Psoas muscle (tissue), 8 donors: Measurements from ENCODE around the gene UQCRC1. TPM values are rescaled to one million over a fixed set of nuclear protein-coding genes. Genes with fewer than 3 reads are reported as not detected.
A peak's percentile ranks its signal among the peaks of the same experiment; 100 is the strongest.

ENCODE experiments used
- ATAC-seq, 4 donors: fragments of 200-7000 bp; cut with Tn5 transposase; one replicate each; pipeline ENCODE4 v1.9.1; 2020; ENCODE audit warnings: moderate library complexity in 3 of 4, mild to moderate bottlenecking in 2 of 4
- DNase-seq, 2 donors: peaks; one replicate each; pipeline ENCODE4 v3.0.0-alpha.2; 2020
- H3K27ac ChIP-seq: fragments of 200-600 bp; one replicate; pipeline ENCODE4 v1.8.0; 2022
- H3K27me3 ChIP-seq, 3 donors: fragments of 200-600 bp in 1 of 3; one replicate each; pipeline versions ENCODE4 v1.6.1 to v1.8.0; 2013 to 2022; ENCODE audit warnings: low read length in 2 of 3, mild to moderate bottlenecking in 2 of 3, moderate library complexity in 1 of 3; ENCODE audit not compliant: insufficient read depth in 3 of 3
- H3K36me3 ChIP-seq, 2 donors: fragments of 200-600 bp in 1 of 2; one replicate each; pipeline versions ENCODE4 v1.6.1 to v1.8.0; 2013 to 2022; ENCODE audit warnings: low read depth in 1 of 2, mild to moderate bottlenecking in 1 of 2, moderate library complexity in 1 of 2; ENCODE audit not compliant: insufficient read depth in 1 of 2
- H3K4me1 ChIP-seq: fragments of 200-600 bp; one replicate; pipeline ENCODE4 v1.8.0; 2022
- H3K4me3 ChIP-seq: fragments of 200-600 bp; one replicate; pipeline ENCODE4 v1.8.0; 2022; ENCODE audit warnings: mild to moderate bottlenecking
- H3K9me3 ChIP-seq: fragments of 200-600 bp; one replicate; pipeline ENCODE4 v1.8.0; 2022
- WGBS, 3 donors: extraction: QIAGEN DNeasy Blood & Tissue Kit; methylation state at CpG; one replicate each; pipeline versions ENCODE4 v1.1.6 to v1.1.7; 2013; 5-methylcytosine and 5-hydroxymethylcytosine counted together
- intact Hi-C, 2 donors: fragments of 100-400 bp; cut with DNase I; formaldehyde crosslinking; loops; one replicate each; pipeline versions ENCODE4 v1.11.0 to v1.14.2; 2022
- polyA plus RNA-seq, 3 donors: library from polyadenylated mRNA; stranded (reverse); fragments of 200-250 nt; gene quantifications; one replicate each; pipeline ENCODE4 v1.2.3, GENCODE V29; 2013
- total RNA-seq, 4 donors: library from RNA; stranded (reverse); fragmentation: NEBNext Ultra II Directional in 2 of 4; extraction: Animal tissue kit (Norgen Biotek cat#: 25700) in 2 of 4; gene quantifications; one replicate each; pipeline versions ENCODE4 v1.2.1 to v1.2.4, GENCODE V29; 2021 to 2023
- TF ChIP-seq, protein P1 (sequence below): fragments of 200-600 bp; IDR thresholded peaks from one replicate; pipeline ENCODE4 v1.8.0; 2022; ENCODE audit warnings: antibody characterized with exemption
- donor health status: healthy with polysubstance abuse.
- donor health status: DM: no; HTN: no; CAD: no; lungs with moderate emphysema.
- donor health status: Bipolar disorder and iron deficiency.
- donor health status: healthy.
- donor health status: DM: yes; HTN: yes; CAD: no.
- donor health status: DM: no; HTN: no; CAD: no.
- donor health status: DM: no; HTN: no; CAD: no.
- donor health status: DM: yes; HTN: yes; CAD: no.

UQCRC1 gene
- total and polyA plus RNA-seq, 7 donors = 466 to 719 (median 674) TPM

DNA sequence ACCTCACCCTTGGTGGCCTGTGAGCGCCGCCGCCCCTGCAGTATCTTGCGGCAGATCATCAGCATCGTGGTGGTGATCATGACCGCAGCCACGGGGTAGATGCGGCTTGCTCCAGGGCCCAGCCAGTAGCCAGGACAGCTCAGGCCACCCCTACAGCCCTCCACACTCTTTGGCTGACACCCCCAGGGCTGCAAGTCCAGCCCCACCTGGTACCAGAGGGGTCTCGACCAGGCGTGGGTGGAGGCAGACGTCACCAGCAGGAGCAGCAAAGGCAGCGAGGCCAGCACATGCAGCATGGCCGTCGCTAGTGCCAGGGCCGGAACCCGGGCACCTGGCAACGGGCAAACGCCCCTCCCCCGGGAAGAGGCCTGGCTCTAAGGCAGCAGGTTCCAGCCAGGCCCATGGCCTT, 12.0 kb upstream of the UQCRC1 start, which contains the start of gene TMEM89:
TSS of gene TMEM89 (minus strand) at position 309 of the 409 bp plus-strand sequence. CDS start at position 296, 13 bp downstream.
- ATAC-seq = peak in 1 of 4 donors; percentile 10
- intact Hi-C loops = no loop called here
- H3K27ac ChIP-seq = no peak within 1 kb of the TSS
- no peaks in the 10 kb centered on the region for H3K4me1 ChIP-seq
- H3K27me3 ChIP-seq = no peaks in the 10 kb centered on the region
- DNase-seq = no peak
- H3K4me3 ChIP-seq = no peak within 1 kb of the TSS
- H3K9me3 ChIP-seq = peaks cover 13% of the 10 kb centered on the region
- peaks cover 0 to 17% of the 10 kb centered on the region in 2 donors for H3K36me3 ChIP-seq
- TF ChIP-seq, protein P1, sequence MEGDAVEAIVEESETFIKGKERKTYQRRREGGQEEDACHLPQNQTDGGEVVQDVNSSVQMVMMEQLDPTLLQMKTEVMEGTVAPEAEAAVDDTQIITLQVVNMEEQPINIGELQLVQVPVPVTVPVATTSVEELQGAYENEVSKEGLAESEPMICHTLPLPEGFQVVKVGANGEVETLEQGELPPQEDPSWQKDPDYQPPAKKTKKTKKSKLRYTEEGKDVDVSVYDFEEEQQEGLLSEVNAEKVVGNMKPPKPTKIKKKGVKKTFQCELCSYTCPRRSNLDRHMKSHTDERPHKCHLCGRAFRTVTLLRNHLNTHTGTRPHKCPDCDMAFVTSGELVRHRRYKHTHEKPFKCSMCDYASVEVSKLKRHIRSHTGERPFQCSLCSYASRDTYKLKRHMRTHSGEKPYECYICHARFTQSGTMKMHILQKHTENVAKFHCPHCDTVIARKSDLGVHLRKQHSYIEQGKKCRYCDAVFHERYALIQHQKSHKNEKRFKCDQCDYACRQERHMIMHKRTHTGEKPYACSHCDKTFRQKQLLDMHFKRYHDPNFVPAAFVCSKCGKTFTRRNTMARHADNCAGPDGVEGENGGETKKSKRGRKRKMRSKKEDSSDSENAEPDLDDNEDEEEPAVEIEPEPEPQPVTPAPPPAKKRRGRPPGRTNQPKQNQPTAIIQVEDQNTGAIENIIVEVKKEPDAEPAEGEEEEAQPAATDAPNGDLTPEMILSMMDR = no peak
- WGBS, 3 donors = 83 to 89% (median 86%) methylated on average over 19 of the region's 19 CpGs

DNA sequence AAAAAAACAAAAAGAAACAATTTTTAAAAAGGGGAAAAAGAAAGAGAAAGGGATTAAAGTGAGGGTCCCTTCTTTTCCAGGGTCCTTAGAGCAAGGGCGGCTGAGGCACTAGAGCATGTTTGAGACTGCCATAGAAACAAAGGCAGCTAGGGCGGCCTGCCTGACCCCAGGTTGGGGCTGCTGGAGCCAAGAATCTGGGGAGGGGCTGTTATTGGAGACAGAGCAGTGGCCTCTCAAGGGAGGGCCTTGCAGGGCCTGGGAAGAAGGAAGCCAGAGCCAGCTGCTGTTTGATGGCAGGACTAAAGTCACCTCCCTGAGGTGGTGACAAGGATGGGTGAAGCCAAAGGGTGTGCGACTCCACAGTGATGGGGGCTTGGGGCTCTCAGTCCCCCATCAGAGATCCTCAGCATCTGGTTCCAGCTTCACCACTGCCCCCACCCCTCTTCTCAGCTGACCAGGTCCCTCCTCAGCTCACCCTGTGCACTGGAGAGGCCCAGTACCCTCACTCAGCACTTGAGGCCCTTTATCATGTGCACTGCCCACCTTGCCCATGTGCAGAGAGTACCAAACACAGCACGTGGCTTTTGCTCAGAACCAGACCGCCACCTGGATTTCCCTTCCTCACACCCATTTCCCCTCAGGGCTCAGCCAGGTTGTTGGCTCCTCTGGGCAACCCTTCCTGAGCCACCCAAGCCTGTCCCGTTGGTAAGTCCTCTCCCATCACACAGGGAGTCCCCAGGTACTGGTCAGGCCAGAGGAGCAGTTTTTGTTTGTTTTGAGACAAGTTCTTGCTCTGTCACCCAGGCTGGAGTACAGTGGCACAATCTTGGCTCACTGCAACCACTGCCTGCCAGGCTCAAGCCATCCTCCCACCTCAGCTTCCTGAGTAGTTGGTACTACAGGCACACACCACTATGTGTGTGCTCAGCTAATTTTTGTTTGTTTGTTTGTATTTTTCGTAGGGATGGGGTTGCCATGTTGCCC, 10.4 kb upstream of the UQCRC1 start:
- Histone ChIP-seq H3K27ac (no peak overlapping the region), H3K27me3 (no peaks in the 10 kb centered on the region), H3K4me3 (no peak overlapping the region), H3K9me3 (peaks cover 13% of the 10 kb centered on the region), H3K4me1 (no peaks in the 10 kb centered on the region), H3K36me3 (peaks cover 0 to under 1% of the 10 kb centered on the region in 2 donors)
- intact Hi-C loops = no loop called here
- 82 to 84% (median 83%) methylated on average over 7 of the region's 7 CpGs for WGBS, 3 donors
- ATAC-seq (no peak), DNase-seq (no peak)
- TF ChIP-seq, protein P1 = no peak

DNA sequence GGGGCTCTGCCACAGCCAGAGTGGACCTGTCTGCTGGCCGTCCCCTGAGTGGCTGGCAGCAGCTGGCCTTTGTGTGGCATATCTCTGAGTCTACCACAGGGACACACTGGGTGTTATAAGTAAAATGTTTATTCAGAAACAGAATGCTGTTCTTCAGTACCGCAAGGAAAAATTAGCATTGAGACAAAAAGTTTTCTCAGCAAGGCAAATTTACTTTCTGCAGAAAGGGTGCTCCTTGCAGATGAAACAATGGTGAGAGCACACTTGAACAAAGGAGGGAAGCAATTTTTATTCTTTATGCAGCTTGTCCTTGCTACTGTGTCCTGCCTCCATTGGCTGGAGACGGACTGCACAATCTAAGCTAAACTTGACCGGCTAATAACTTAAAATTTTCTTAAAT, 8.1 kb upstream of the UQCRC1 start:
- DNase-seq (peak in 1 of 2 donors; percentile 14), ATAC-seq (no peak)
- peaks cover 13% of the 10 kb centered on the region for H3K9me3 ChIP-seq
- no peak overlapping the region for H3K27ac ChIP-seq
- no peaks in the 10 kb centered on the region for H3K4me1 ChIP-seq
- WGBS, 3 donors = 93 to 97% (median 93%) methylated on average over 4 of the region's 4 CpGs
- H3K36me3 ChIP-seq = no peaks in the 10 kb centered on the region
- no peak overlapping the region for H3K4me3 ChIP-seq
- H3K27me3 ChIP-seq = no peaks in the 10 kb centered on the region
- intact Hi-C loops = no loop called here
- TF ChIP-seq, protein P1 = no peak

DNA sequence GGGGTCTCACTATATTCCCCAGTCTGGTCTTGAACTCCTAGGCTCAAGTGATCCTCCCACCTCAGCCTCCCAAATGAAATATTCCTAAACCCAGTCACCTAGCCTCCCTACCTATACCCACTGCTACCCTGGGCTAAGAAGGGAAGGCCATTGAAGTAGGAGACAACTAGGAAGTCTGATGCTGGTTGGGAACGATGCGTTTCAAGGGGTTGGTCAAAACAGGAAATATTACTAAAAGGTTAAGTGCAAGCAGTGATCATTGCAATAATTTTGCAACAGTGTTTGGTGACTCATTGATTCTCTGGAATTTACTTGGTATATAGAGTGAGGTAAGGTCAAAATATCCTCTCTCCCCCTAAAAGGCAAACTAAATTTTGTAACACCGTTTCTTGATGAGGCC, 4.6 kb upstream of the UQCRC1 start:
- peaks cover 5% of the 10 kb centered on the region for H3K4me1 ChIP-seq
- TF ChIP-seq, protein P1 = no peak
- ATAC-seq (no peak), DNase-seq (no peak)
- peaks cover 13% of the 10 kb centered on the region for H3K9me3 ChIP-seq
- WGBS, 3 donors = 68 to 81% (median 69%) methylated on average over 3 of the region's 3 CpGs
- H3K27ac ChIP-seq = no peak overlapping the region
- no peaks in the 10 kb centered on the region for H3K36me3 ChIP-seq
- intact Hi-C loops = no loop called here
- no peaks in the 10 kb centered on the region for H3K27me3 ChIP-seq
- no peak overlapping the region for H3K4me3 ChIP-seq
